ENCODE results near the gene FAM184B.

DNA sequence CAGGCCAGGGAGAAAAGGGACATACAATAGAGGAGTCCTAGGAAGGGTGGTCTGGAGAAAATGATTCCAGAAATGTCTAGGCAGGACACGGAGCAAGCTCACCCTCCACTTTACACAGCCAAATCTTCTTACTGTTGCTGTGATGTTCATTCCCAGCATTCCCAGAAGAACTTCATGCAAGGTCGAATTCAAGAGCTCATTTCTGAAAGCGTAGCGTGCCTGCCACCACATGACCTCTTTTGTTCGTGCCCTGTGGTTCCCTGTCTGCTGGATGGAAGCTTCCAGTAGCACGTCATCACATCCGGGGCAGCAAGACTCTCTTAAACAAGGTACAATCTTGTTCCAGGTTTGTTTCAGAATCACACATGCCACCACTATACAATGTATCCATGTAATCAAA is 57.8 kb downstream of the FAM184B start:
- TF ChIP-seq CTCF (IDR thresholded peaks at IDR 0.05; ENCODE audit: poor library complexity) (no peak), EZH2 (IDR thresholded peaks at IDR 0.05; ENCODE audit: borderline replicate concordance) (no peak), EZH2phosphoT487 (IDR thresholded peaks at IDR 0.05; ENCODE audit: low read depth, severe bottlenecking, unreplicated experiment) (no peak)
